NCI-H1092 (cell line): ENCODE data around the gene PRDM16.

ENCODE experiments used
- DNase-seq: peaks from one replicate; lab custom pipeline; 2025; lab: John Stamatoyannopoulos, UW

Gene PRDM16

GRCh38 chr1:3397311-3397710 lies 328.3 kb downstream of the PRDM16 start:
- no peak for DNase-seq

GRCh38 chr1:3398396-3399140 lies 329.6 kb downstream of the PRDM16 start:
- no peak for DNase-seq

- no peak for DNase-seq
Measured at GRCh38 chr1:3399732-3400131, 330.7 kb downstream of the PRDM16 start.

DNA sequence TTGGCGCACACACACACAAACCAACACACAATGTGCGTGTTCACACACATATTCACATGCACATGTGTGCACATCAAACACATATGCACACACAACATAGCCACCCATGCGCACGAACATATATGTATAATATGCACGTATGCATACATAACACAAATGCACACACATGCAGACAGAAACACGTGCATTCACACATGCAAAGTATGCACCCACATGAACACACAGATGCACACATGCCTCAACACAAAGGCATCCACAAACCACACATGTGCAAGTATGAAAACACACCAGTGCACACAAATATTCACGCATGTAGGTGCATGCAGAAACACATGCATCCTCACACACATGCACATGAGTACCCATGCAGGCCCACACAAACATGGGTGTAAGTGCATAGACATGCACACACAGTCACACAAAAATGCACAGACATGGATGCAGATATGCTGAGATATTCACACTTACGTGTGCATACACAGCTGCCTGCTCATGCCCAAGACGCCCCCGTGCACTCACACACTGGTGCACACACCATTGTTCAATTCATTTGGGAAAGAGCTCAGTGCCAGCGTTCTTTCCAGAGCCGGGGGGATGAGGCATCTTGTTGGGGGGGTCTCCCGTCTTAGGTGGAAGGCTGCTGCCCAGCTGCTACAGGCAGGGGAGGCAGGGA lies 332.7 kb downstream of the PRDM16 start:
- DNase-seq: no peak

GRCh38 chr1:3402258-3403010 lies 333.4 kb downstream of the PRDM16 start:
- no peak for DNase-seq

- no peak for DNase-seq
Measured at GRCh38 chr1:3403011-3403345, 334.0 kb downstream of the PRDM16 start.

- DNase-seq: peak; percentile 43
Measured at GRCh38 chr1:3403388-3404231, 334.6 kb downstream of the PRDM16 start.

DNA sequence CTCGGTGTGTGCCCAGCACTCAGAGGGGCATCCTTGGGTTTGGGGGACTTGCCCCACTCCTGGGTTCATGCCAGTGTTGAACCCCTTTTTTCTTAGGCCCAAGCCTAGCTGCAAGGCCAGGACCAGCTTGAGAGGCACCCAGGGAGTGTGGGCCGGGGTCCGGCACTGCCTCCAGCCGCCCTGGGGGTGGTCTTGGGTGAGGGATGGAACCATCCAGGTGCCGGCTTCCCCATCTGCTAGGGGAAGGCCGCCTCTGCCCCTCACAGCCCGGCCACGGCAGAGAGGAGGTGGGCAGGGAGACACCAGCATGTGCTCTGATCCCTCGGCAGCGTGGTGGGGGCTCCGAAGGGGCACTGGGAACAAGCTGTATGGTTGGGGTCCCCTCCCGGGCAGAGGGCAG lies 335.3 kb downstream of the PRDM16 start:
- no peak for DNase-seq

GRCh38 chr1:3404801-3405200 lies 335.8 kb downstream of the PRDM16 start:
- no peak for DNase-seq

DNA sequence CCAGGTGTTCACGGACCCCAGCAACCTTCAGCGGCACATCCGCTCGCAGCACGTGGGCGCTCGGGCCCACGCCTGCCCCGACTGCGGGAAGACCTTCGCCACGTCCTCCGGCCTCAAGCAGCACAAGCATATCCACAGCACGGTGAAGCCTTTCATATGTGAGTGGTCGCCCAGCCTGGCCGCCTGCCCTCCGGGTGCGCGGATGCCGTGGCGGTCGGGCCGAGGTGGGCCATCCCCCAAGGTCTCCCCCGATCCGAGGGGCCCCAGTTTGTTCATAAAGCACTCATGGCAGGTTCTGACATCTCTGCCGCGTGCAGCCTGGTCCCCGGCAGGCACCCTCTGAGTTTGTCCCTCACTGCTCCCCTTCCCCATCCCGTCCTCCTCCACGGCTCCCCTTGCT lies 336.5 kb downstream of the PRDM16 start:
- DNase-seq: no peak

- peak; percentile 39 for DNase-seq
Measured at GRCh38 chr1:3405974-3406867, 337.2 kb downstream of the PRDM16 start.

GRCh38 chr1:3407021-3407420 lies 338.0 kb downstream of the PRDM16 start:
- DNase-seq: no peak

DNA sequence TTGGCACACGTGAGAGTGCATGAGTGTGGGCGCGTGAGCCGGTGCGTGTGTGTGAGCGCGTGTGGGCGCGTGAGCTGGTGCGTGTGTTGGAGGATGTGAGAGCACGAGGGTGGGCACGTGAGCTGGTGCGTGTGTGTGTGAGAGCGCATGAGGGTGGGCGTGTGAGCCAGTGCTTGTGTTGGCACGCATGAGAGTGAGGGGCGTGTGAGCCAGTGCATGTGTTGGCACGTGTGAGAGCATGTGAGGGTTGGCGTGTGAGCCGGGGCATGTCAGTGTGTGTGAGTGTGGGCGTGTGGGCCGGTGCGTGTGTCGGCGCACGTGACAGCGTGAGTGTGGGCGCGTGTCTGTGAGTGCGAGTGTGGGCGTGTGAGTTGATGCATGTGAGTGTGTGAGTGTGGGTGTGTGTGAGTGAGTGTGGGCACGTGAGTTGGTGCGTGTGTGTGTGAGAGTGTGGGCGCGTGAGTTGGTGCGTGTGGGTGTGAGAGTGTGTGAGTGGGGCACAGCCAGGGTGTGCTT lies 339.8 kb downstream of the PRDM16 start:
- no peak for DNase-seq

DNA sequence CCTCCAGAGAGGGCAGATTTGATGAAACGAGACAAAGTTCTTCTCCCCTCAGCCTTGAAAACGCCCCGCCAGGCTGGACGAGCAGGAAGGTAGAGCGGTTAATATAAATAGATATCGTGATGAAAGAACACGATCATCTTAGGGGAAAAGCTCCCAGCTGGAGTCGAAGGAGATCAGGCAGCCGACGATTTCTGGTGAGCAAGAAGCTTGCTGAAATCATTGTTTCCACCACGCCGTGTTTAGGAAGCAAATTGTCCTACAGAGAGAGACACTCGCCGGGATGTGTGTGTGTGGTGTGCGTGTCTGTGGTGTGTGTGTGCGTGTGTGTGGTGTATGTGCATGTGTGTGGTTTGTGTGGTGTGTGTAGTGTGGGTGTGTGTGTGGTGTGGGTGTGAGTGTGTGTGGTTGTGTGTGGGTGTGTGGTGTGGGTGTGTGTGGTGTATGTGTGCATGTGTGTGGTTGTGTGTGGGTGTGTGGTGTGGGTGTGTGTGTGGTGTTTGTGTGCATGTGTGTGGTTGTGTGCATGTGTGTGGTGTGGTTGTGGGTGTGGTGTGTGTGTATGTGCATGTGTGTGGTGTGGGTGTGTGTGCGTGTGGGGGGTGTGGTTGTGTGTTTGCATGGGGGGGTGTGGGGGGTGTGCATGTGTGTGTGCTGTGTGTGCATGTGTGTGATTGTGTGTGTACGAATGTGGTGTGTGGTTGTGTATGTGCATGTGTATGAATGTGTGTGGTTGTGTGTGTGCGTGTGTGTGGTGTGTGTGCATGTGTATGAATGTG lies 340.6 kb downstream of the PRDM16 start:
- no peak for DNase-seq

DNA sequence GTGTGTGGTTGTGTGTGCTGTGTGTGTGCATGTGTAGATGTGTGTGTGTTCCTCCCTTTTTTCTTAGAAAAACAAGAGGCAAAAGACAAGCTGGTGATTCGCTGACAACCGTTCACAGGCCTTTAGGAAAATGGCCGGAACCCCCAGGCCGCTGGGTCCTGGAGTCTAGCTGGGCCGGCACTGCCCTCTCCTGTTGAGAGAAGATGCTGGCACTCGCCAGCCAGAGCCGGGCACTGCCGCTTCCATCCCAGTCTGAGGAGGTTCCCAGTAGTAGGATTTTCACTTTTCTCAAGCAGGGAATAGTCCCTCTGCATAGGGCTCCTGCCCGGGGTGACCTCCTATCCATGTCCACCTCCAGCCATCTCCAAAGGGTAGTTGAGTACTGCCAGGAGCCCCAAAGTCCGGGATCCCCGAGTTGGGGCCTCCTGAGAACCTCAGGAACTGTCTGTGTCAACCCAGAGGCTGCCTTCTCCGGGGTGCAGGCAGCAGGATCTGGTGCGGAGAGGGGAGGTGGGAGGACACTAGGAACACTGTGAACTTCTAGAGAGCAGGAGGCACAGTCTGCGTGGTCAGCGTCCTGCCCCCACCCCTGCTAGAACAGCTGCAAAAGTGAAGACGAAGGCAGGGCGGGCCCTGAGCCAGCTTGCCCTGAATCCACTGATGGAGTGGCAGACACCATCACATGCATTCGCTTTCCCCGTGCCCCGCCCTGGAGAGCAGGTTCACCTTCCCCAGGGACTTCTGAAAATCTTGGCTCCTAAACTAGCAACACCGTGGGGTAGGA lies 341.3 kb downstream of the PRDM16 start:
- peak; percentile 38 for DNase-seq

DNA sequence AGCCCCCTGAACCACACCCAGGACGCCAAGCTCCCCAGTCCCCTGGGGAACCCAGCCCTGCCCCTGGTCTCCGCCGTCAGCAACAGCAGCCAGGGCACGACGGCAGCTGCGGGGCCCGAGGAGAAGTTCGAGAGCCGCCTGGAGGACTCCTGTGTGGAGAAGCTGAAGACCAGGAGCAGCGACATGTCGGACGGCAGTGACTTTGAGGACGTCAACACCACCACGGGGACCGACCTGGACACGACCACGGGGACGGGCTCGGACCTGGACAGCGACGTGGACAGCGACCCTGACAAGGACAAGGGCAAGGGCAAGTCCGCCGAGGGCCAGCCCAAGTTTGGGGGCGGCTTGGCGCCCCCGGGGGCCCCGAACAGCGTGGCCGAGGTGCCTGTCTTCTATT lies 342.8 kb downstream of the PRDM16 start:
- DNase-seq: no peak

GRCh38 chr1:3412376-3412775 lies 343.4 kb downstream of the PRDM16 start:
- DNase-seq: no peak

GRCh38 chr1:3413975-3414710 lies 345.1 kb downstream of the PRDM16 start:
- no peak for DNase-seq
